Measurements from ENCODE around the gene SLC7A1. TPM values are rescaled to one million over a fixed set of nuclear protein-coding genes. Genes with fewer than 3 reads are reported as not detected.
A peak's percentile ranks its signal among the peaks of the same experiment; 100 is the strongest.

SLC7A1 gene
- total and polyA plus RNA-seq, 3 experiments from 2014 or later, result 7.2 to 161 (median 152) TPM

GRCh38 chr13:29564373-29564772, 31.1 kb downstream of the SLC7A1 start:
- no peaks in the 10 kb centered on the region for H3K9me3 ChIP-seq (ENCODE audit: low read length)
- Mint-ChIP-seq H3K27ac (peak overlapping the region in 2 of 8 donors; percentile 4 to 35), H3K36me3 (no peaks in the 10 kb centered on the region), H3K4me3 (no peak overlapping the region), H3K9me3 (no peaks in the 10 kb centered on the region), H3K4me1 (peaks cover 35 to 68% (median 61%) of the 10 kb centered on the region in 3 donors), H3K27me3 (no peaks in the 10 kb centered on the region)
- H3K36me3 ChIP-seq (ENCODE audit: insufficient read depth, low read length), result no peaks in the 10 kb centered on the region
- H3K4me3 ChIP-seq (ENCODE audit: low read length), result no peak overlapping the region
- no peaks in the 10 kb centered on the region for H3K4me1 ChIP-seq (ENCODE audit: insufficient read depth, low read length)
- DNase-seq, result no peak
- H3K27me3 ChIP-seq (ENCODE audit: insufficient read depth, low read length, poor library complexity, severe bottlenecking), result no peaks in the 10 kb centered on the region
- ChIA-PET POLR2A (no interaction called here), CTCF (interaction anchor here (1.0 to 1.7 kb wide), 3 partner anchors 10 to 551 kb away, joined by 3 to 5 read pairs (median 5); no protein-coding TSS in a partner anchor)
- no peak overlapping the region for H3K27ac ChIP-seq (ENCODE audit: low read depth, low read length)

- no peak for DNase-seq
- Mint-ChIP-seq H3K9me3 (no peaks in the 10 kb centered on the region), H3K4me3 (no peak overlapping the region), H3K4me1 (peaks cover 32 to 64% (median 56%) of the 10 kb centered on the region in 3 donors), H3K36me3 (no peaks in the 10 kb centered on the region), H3K27ac (peak overlapping the region in 1 of 8 donors; percentile 4), H3K27me3 (no peaks in the 10 kb centered on the region)
- no peak overlapping the region for H3K4me3 ChIP-seq (ENCODE audit: low read length)
- no peaks in the 10 kb centered on the region for H3K4me1 ChIP-seq (ENCODE audit: insufficient read depth, low read length)
- no peak overlapping the region for H3K27ac ChIP-seq (ENCODE audit: low read depth, low read length)
- no peaks in the 10 kb centered on the region for H3K36me3 ChIP-seq (ENCODE audit: insufficient read depth, low read length)
- ChIA-PET POLR2A (no interaction called here), CTCF (interaction anchor here (1.6 to 1.7 kb wide), 2 partner anchors 10 to 12 kb away, joined by 5 read pairs; no protein-coding TSS in a partner anchor)
- no peaks in the 10 kb centered on the region for H3K9me3 ChIP-seq (ENCODE audit: low read length)
- H3K27me3 ChIP-seq (ENCODE audit: insufficient read depth, low read length, poor library complexity, severe bottlenecking), result no peaks in the 10 kb centered on the region
Measured at GRCh38 chr13:29563941-29564340, 31.5 kb downstream of the SLC7A1 start.

DNA sequence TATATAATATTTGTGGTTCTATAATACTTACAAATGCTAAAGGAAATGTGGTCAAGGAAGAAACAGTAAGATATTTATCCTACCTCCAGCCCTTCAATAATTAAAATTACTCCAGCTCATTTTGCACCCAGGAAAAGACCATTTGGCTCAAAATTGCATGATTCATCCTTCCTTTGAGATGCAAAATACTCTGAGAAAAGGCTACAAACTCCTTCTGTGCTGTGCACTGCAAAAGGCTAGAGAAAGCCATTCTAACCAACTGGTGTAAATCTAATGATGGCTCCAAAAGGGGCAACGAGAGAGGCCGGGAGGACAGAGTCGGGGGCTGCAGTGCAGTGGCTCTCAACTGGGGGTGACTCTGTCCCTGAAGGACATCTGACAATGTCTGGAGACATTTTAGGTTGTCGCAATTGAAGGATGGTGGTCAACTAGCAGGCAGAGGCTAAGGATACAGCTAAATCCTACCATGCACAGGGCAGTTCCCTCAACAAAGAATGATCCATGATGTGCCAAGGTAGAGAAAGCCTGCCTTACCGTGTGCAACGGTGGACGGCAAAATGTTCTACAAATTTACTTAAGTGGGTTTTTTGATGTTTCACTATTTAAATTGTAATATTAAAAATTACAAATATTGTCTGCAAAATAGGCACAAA, 32.6 kb downstream of the SLC7A1 start:
- Histone ChIP-seq H3K36me3 (ENCODE audit: insufficient read depth, low read length) (no peaks in the 10 kb centered on the region), H3K27ac (ENCODE audit: low read depth, low read length) (no peak overlapping the region), H3K9me3 (ENCODE audit: low read length) (no peaks in the 10 kb centered on the region), H3K4me1 (ENCODE audit: insufficient read depth, low read length) (no peaks in the 10 kb centered on the region), H3K27me3 (ENCODE audit: insufficient read depth, low read length, poor library complexity, severe bottlenecking) (no peaks in the 10 kb centered on the region), H3K4me3 (ENCODE audit: low read length) (no peak overlapping the region)
- CTCF ChIA-PET, result interaction anchor here (1.0 kb wide), 1 partner anchor 9 kb away, joined by 4 read pairs; no protein-coding TSS in a partner anchor
- Mint-ChIP-seq H3K4me3 (no peak overlapping the region), H3K27me3 (no peaks in the 10 kb centered on the region), H3K36me3 (no peaks in the 10 kb centered on the region), H3K9me3 (no peaks in the 10 kb centered on the region), H3K27ac (peak overlapping the region in 3 of 8 donors; percentile 33 to 57 (median 47)), H3K4me1 (peaks cover 26 to 54% (median 50%) of the 10 kb centered on the region in 3 donors)
- no peak for DNase-seq
- POLR2A ChIA-PET, result no interaction called here

DNA sequence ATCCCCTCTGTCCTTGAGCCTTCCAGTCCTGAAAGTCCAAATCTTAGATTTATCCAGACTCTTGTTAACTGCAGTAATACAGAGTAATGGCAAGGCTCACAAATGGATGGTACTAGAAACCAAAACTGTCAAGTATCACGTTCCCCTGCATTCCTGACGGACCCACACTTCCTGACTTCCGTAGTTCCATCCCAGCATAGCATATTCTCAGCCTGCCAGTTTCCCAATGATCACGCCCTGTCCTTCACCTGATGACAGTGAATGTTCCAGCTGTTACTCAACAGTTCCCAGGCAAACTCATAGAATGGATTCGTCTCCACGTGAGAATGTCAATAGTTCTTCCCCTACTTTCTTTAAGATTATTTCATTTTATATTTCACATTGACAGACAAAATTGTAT, 33.6 kb downstream of the SLC7A1 start:
- Mint-ChIP-seq H3K27ac (peak overlapping the region in 1 of 8 donors; percentile 74), H3K4me3 (no peak overlapping the region)
- CTCF ChIA-PET, result no interaction called here

DNA sequence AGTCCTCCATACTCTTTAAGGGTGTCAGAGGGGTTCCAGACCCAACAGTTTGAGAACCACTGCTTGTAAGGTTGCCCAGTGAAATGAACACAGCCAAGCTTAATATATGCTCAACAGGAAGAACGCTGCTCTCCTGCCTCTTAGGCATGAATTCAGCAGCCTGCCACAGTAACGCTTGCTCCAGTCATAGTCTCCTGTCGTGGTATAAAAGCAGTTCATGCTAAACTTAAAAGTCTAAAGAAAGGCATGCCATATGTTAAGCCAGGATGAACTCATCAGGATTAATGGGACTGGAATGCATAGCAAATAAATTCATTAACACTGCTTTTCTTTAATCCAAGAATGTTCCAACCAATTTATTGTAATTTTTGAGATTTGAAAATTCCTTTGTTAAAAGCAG, 38.7 kb downstream of the SLC7A1 start:
- Mint-ChIP-seq H3K27me3 (no peaks in the 10 kb centered on the region), H3K36me3 (peaks cover 0 to 24% (median 13%) of the 10 kb centered on the region in 3 donors)
- CTCF ChIA-PET, result interaction anchor here (1.5 kb wide), 1 partner anchor 10 kb away, joined by 4 read pairs; no protein-coding TSS in a partner anchor

More for the DNA sequence above, 33.6 kb downstream of the SLC7A1 start:
- H3K27me3 Mint-ChIP-seq, result no peaks in the 10 kb centered on the region
- H3K36me3 Mint-ChIP-seq, result no peaks in the 10 kb centered on the region
- no peak for DNase-seq
- Histone ChIP-seq H3K36me3 (ENCODE audit: insufficient read depth, low read length) (no peaks in the 10 kb centered on the region), H3K27me3 (ENCODE audit: insufficient read depth, low read length, poor library complexity, severe bottlenecking) (no peaks in the 10 kb centered on the region), H3K9me3 (ENCODE audit: low read length) (no peaks in the 10 kb centered on the region), H3K27ac (ENCODE audit: low read depth, low read length) (no peak overlapping the region), H3K4me3 (ENCODE audit: low read length) (no peak overlapping the region), H3K4me1 (ENCODE audit: insufficient read depth, low read length) (no peaks in the 10 kb centered on the region)
- POLR2A ChIA-PET, result no interaction called here
- no peaks in the 10 kb centered on the region for H3K9me3 Mint-ChIP-seq
- peaks cover 25 to 49% (median 47%) of the 10 kb centered on the region in 3 donors for H3K4me1 Mint-ChIP-seq

GRCh38 chr13:29551214-29551613, 44.3 kb downstream of the SLC7A1 start:
- Mint-ChIP-seq H3K36me3 (peaks cover 13 to 68% (median 28%) of the 10 kb centered on the region in 3 donors), H3K4me3 (no peak overlapping the region), H3K4me1 (peaks cover 0 to 15% (median 5%) of the 10 kb centered on the region in 3 donors), H3K27me3 (no peaks in the 10 kb centered on the region), H3K9me3 (no peaks in the 10 kb centered on the region), H3K27ac (peak overlapping the region in 1 of 8 donors; percentile 10)
- POLR2A ChIA-PET, result no interaction called here
- Histone ChIP-seq H3K27me3 (ENCODE audit: insufficient read depth, low read length, poor library complexity, severe bottlenecking) (no peaks in the 10 kb centered on the region), H3K4me1 (ENCODE audit: insufficient read depth, low read length) (no peaks in the 10 kb centered on the region), H3K4me3 (ENCODE audit: low read length) (no peak overlapping the region), H3K27ac (ENCODE audit: low read depth, low read length) (no peak overlapping the region), H3K36me3 (ENCODE audit: insufficient read depth, low read length) (peaks cover 12% of the 10 kb centered on the region), H3K9me3 (ENCODE audit: low read length) (no peaks in the 10 kb centered on the region)
- CTCF ChIA-PET, result no interaction called here
- no peak for DNase-seq

More for the DNA sequence above, 38.7 kb downstream of the SLC7A1 start:
- Mint-ChIP-seq H3K9me3 (no peaks in the 10 kb centered on the region), H3K4me1 (peaks cover 3 to 16% (median 12%) of the 10 kb centered on the region in 3 donors), H3K4me3 (no peak overlapping the region), H3K27ac (peak overlapping the region in 1 of 8 donors; percentile 23)
- Histone ChIP-seq H3K4me3 (ENCODE audit: low read length) (no peak overlapping the region), H3K36me3 (ENCODE audit: insufficient read depth, low read length) (no peaks in the 10 kb centered on the region), H3K27me3 (ENCODE audit: insufficient read depth, low read length, poor library complexity, severe bottlenecking) (no peaks in the 10 kb centered on the region), H3K9me3 (ENCODE audit: low read length) (no peaks in the 10 kb centered on the region), H3K4me1 (ENCODE audit: insufficient read depth, low read length) (no peaks in the 10 kb centered on the region), H3K27ac (ENCODE audit: low read depth, low read length) (no peak overlapping the region)
- POLR2A ChIA-PET, result no interaction called here
- no peak for DNase-seq

- POLR2A ChIA-PET, result no interaction called here
- H3K27me3 ChIP-seq (ENCODE audit: insufficient read depth, low read length, poor library complexity, severe bottlenecking), result no peaks in the 10 kb centered on the region
- no peak overlapping the region for H3K4me3 ChIP-seq (ENCODE audit: low read length)
- H3K27ac Mint-ChIP-seq, result no peak overlapping the region
- peaks cover 13 to 72% (median 28%) of the 10 kb centered on the region in 3 donors for H3K36me3 Mint-ChIP-seq
- no peaks in the 10 kb centered on the region for H3K27me3 Mint-ChIP-seq
- no peak overlapping the region for H3K27ac ChIP-seq (ENCODE audit: low read depth, low read length)
- peaks cover 0 to 15% (median 5%) of the 10 kb centered on the region in 3 donors for H3K4me1 Mint-ChIP-seq
- no peaks in the 10 kb centered on the region for H3K4me1 ChIP-seq (ENCODE audit: insufficient read depth, low read length)
- CTCF ChIA-PET, result no interaction called here
- peaks cover 12% of the 10 kb centered on the region for H3K36me3 ChIP-seq (ENCODE audit: insufficient read depth, low read length)
- no peaks in the 10 kb centered on the region for H3K9me3 Mint-ChIP-seq
- H3K9me3 ChIP-seq (ENCODE audit: low read length), result no peaks in the 10 kb centered on the region
- no peak for DNase-seq
- no peak overlapping the region for H3K4me3 Mint-ChIP-seq
Measured at GRCh38 chr13:29550430-29550988, 45.0 kb downstream of the SLC7A1 start.

GRCh38 chr13:29548722-29549121, 46.8 kb downstream of the SLC7A1 start:
- peaks cover 7 to 15% (median 13%) of the 10 kb centered on the region in 3 donors for H3K4me1 Mint-ChIP-seq
- CTCF ChIA-PET, result no interaction called here
- no peaks in the 10 kb centered on the region for H3K27me3 Mint-ChIP-seq
- POLR2A ChIA-PET, result no interaction called here
- Histone ChIP-seq H3K4me1 (ENCODE audit: insufficient read depth, low read length) (no peaks in the 10 kb centered on the region), H3K36me3 (ENCODE audit: insufficient read depth, low read length) (peaks cover 12% of the 10 kb centered on the region), H3K4me3 (ENCODE audit: low read length) (no peak overlapping the region), H3K27ac (ENCODE audit: low read depth, low read length) (no peak overlapping the region), H3K27me3 (ENCODE audit: insufficient read depth, low read length, poor library complexity, severe bottlenecking) (no peaks in the 10 kb centered on the region), H3K9me3 (ENCODE audit: low read length) (no peaks in the 10 kb centered on the region)
- H3K36me3 Mint-ChIP-seq, result peaks cover 13 to 76% (median 28%) of the 10 kb centered on the region in 3 donors
- no peak for DNase-seq
- H3K4me3 Mint-ChIP-seq, result no peak overlapping the region
- no peaks in the 10 kb centered on the region for H3K9me3 Mint-ChIP-seq
- H3K27ac Mint-ChIP-seq, result peak overlapping the region in 1 of 8 donors; percentile 23

Data from CD8-positive, alpha-beta memory T cell (primary cell).